ENCODE data around the gene HRH2.
"Not testable (repeated sequence)": the region's sequence is repeated elsewhere in the genome, so short reads cannot be mapped to it uniquely, and the experiment has no call there.

HRH2 gene

DNA sequence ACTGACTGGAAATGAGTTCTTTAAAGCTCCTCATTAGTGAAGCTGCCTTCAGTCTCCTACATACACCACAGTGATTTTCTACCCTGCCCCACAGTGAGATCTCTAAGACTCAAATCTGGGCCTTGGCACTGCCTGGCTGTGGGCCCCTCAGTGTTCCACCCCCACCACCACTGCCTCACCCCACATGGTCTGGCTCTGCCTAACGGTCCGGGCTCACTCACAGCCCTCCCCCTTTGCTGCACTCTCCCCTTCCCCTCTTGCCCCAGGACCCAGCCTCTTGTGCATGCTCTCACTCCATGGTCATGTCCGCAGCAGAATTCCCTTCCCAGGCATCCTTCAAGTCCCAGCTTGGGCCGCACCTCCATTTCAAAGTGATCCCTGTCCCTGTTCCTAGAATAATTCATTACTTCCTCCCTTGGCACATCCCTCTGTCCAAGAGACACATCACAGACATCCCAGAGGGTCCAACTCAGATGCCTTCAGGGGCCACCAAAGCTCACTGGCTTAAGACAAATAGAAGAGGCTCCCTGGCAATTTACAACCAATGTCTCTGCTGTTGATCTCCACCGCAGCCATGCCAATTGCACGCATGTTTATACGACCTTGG is 56.7 kb downstream of the HRH2 start:
- no peak for DNase-seq (ENCODE audit: low read depth)

DNA sequence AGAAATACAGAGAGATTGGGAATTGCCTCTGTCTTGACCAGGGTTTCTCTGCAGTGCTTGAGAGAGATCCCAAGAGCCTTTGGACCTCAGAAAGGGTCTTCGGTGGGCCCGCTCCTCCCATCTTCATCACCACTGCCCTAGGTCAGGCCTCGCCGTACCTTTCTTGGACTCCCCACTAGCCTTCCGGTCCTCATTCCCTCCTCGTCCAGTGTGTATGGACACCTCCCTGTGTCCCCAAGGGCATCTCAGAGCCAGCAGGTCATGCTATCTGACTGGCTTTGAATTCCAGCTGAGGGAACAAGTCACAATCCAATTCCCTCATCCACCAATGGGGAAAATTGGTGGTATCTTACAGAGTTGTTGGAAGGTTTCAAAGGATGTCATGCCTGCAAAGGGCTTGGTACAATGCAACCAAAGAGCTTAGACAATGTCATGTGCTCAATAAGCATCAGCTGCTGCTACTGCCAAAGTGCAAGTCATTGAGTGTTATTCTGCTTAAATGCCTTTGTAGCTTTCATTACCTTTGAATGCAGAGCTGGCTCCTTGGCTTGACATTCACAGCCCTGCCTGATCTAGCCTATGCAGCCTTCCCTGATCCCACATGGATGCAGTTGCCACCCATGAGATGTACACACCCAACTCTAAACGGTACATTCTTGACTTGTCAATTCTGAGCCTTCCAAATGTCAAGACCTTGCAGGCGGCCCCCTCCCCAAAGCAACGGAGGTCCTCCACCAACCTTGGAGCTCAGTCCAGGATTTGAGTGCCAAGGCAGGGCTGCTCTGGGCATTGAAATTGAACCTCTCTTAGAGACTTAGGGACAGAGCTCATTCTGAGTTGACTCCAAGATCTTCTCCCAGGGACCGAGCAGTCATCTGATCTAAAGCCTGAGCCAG is 58.0 kb downstream of the HRH2 start:
- DNase-seq (ENCODE audit: low read depth) = no peak

GRCh38 chr5:175717837-175718236 is 60.0 kb downstream of the HRH2 start:
- no peak for DNase-seq (ENCODE audit: low read depth)

- peak; percentile 25 for DNase-seq (ENCODE audit: low read depth)
Observed at GRCh38 chr5:175718401-175719108, 60.7 kb downstream of the HRH2 start.

DNA sequence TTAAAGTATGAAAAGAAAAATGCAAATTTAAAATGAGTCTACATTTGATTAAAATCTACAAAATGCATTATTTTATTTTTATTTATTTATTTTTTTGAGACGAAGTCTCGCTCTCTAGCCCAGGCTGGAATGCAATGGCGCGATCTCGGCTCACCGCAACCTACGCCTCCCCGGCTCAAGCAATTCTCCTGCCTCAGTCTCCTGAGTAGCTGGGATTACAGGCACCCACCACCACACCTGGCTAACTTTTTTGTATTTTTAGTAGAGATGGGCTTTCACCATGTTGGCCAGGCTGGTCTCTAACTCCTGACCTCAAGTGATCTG is 61.2 kb downstream of the HRH2 start:
- not testable (repeated sequence) for DNase-seq (ENCODE audit: low read depth)

DNA sequence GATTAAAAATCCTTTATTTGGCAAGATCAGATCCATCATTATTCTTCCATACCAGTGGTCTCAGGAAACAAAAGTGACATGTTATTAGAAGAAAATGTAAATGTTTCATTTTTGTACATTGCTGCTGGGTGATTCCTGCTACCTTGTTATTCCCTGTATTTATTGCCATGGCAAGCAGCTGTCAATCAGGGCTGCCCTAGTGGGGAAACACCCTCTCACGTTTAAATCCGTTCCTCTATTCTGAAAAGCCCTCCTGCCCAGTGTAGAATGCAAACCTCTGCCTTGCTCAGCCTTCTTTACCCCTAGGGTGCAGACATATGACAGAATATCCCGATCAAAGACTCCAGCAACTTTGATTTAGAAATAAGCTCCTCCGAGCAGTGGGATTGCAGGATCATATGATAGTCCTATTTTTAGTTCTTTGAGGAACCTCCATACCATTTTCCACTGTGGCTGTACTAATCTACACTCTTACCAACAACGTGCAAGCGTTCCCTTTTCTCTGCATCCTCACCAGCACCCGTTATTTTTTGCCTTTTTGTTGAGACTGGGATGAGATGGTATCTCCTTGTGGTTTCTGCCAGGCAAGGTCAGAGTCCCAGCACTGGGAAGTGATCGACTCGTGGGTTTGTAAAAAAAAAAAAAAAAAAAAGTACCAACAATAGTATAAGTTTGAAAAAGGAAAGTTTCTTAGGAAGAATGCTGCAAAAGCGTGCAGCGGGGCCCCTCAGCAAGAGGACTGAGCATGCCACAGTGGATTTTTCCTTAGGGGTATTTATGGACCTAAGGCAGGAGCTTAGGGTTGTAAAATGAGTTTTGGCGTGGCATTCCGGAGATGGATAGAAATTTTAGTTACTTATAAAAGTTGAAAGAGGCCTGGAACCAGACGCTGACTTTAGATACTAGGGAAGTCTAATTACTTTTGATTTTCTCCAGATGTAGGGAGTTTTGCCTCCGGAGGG is 66.7 kb downstream of the HRH2 start:
- DNase-seq (ENCODE audit: low read depth) = no peak

GRCh38 chr5:175728316-175728715 is 70.4 kb downstream of the HRH2 start:
- DNase-seq (ENCODE audit: low read depth) = no peak

GRCh38 chr5:175728885-175729828 is 71.3 kb downstream of the HRH2 start:
- DNase-seq (ENCODE audit: low read depth) = no peak

DNA sequence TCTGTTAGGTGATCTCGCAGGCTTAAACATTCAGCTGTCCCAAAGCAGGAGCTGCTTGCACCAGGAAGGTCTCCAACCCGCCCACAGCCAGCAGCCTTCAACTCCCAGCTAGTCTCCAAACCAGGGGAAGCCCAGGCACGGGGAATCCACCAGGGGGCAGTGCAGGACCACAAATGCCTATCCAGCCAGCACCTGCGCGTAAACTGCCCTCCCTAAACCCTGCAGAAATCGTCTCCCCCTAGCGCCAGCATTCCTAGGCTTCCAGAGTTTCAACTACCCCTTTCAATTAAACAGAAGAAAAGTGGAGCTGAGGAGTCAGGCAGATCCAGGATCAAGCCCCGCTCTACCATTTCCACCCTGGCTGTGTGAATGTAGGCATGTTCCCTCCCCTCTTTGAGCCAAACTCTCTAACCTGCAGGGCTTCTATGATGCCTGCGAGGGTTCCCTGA is 72.0 kb downstream of the HRH2 start:
- peak; percentile 90 for DNase-seq (ENCODE audit: low read depth)

GRCh38 chr5:175731172-175731571 is 73.3 kb downstream of the HRH2 start:
- DNase-seq (ENCODE audit: low read depth) = no peak

GRCh38 chr5:175731756-175732465 is 74.0 kb downstream of the HRH2 start:
- no peak for DNase-seq (ENCODE audit: low read depth)

DNA sequence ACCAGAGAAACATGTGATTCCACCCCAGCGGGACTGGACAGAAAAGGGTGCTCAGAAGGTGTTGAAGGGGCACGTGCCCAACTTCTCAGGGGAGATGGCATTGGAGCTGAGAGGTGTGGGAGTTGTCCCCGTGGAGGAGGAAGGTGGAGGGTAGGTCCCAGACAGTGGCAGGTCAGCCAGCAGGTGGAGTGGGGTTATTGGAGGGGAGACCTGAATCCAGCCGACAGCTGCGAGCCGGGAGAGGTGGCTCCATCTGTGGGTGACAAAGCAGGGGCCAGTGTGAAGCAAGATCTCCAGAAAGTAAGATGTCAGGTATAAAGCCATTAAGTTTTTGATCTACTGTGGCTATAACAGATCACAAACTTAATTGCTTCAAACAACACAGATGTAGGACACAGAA is 75.1 kb downstream of the HRH2 start:
- DNase-seq (ENCODE audit: low read depth) = no peak

DNA sequence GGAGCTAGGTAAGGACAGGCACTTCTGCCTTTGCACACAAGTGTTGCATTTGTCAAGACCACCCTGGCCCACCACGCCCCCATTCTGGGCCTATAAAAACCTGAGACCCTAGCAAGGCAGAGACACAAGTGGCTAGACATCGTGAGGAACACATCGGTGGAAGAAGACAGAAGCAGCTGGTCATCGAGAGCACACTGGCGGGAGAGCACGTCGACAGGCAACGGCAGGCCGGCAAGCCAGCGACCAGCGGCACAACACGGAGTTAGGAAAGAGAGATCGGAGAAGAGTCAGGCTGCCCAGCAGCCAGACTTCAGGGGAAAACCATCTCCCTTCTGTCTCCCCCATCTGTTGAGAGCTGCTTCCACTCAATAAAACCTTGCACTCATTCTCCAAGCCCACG is 76.1 kb downstream of the HRH2 start:
- no peak for DNase-seq (ENCODE audit: low read depth)

DNA sequence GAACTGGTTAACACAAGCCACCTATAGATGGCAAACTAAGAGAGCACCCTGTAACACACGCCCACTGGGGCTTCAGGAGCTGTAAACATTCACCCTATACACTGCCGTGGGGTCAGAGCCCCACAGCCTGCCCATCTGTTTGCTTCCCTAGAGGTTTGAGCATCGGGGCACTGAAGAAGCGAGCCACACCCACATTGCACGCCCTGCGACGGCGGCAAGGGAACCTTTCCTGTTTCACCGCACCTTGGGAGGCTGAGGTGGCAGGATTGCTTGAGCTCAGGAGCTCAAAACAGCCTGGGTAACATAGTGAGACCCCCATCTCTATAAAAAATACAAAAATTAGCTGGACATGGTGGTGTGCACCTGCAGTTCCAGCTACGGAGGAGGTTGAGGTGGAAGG is 76.6 kb downstream of the HRH2 start:
- no peak for DNase-seq (ENCODE audit: low read depth)

DNA sequence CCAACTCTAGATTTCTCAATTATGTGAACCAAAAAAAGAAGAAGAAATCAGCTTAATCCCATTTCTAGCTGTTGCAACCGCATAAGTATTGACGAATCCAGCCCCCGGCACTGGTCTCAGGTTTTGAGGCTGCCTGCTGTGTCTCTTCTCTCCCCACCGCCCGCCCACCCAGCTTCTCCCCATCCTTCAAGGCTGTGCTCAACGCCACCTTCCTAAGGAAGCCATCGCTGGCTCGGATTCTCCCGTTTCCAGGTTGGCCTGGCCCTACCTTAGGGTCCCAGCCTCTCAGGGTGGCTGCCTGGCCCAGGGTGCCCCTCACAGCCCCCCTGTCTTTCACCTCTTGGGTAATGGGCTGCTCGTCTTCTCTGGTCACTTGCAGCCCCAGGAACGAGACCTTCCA is 77.8 kb downstream of the HRH2 start:
- no peak for DNase-seq (ENCODE audit: low read depth)

GRCh38 chr5:175736652-175737051 is 78.8 kb downstream of the HRH2 start:
- no peak for DNase-seq (ENCODE audit: low read depth)

- DNase-seq (ENCODE audit: low read depth) = no peak
Observed at GRCh38 chr5:175737481-175737880, 79.6 kb downstream of the HRH2 start.

GRCh38 chr5:175738126-175738525 is 80.3 kb downstream of the HRH2 start:
- no peak for DNase-seq (ENCODE audit: low read depth)

DNA sequence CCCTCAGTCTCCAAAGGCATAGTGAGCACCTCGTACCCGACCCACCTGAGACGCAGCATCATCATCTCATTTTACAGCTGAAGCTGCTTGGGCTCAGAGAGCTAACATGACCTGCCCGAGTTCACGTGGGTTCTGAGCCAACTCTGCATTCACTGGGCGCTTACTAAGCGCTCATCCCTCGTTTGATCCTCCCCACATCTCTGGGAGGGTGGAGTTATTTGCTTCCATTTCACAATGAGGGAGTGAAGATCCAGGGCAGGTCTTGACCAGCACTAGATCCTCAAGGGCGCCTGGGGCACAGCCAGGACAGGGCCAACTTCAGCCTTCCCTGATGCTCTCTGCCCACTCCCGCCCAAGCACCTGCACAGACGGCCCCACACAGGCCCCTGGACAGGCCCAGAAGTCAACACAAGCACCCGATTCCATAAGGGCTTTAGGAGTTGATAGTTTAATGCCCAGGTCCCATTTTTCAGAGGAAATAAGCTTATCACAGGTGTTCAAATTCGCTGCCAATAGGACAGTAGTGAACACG is 80.8 kb downstream of the HRH2 start:
- no peak for DNase-seq (ENCODE audit: low read depth)

- DNase-seq (ENCODE audit: low read depth) = no peak
Observed at GRCh38 chr5:175740014-175740413, 82.1 kb downstream of the HRH2 start.
